ENCODE measurements around the gene TRPV4.

- TF ChIP-seq EZH2 (IDR thresholded peaks at IDR 0.05; ENCODE audit: borderline replicate concordance, low read depth, low read length, severe bottlenecking), result no peak
- TF ChIP-seq, protein P1, sequence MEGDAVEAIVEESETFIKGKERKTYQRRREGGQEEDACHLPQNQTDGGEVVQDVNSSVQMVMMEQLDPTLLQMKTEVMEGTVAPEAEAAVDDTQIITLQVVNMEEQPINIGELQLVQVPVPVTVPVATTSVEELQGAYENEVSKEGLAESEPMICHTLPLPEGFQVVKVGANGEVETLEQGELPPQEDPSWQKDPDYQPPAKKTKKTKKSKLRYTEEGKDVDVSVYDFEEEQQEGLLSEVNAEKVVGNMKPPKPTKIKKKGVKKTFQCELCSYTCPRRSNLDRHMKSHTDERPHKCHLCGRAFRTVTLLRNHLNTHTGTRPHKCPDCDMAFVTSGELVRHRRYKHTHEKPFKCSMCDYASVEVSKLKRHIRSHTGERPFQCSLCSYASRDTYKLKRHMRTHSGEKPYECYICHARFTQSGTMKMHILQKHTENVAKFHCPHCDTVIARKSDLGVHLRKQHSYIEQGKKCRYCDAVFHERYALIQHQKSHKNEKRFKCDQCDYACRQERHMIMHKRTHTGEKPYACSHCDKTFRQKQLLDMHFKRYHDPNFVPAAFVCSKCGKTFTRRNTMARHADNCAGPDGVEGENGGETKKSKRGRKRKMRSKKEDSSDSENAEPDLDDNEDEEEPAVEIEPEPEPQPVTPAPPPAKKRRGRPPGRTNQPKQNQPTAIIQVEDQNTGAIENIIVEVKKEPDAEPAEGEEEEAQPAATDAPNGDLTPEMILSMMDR (IDR thresholded peaks at IDR 0.05; ENCODE audit: borderline replicate concordance, extremely low read depth, low read length, poor library complexity, severe bottlenecking), result no peak
Measured at GRCh38 chr12:109740694-109741245, 92.4 kb downstream of the TRPV4 start.

Measured in DND-41 (cell line).